Ishikawa (cell line): Measurements from ENCODE around the gene DNAH7.

Experiments
- CEBPB ChIP-seq: IDR thresholded peaks from 2 replicates; pipeline ENCODE4 v1.6.1; 2012
- CREB1 ChIP-seq: IDR thresholded peaks from 2 replicates; pipeline ENCODE4 v1.6.1; 2012; ENCODE audit warnings: low read depth
- EGR1 ChIP-seq: IDR thresholded peaks from 2 replicates; pipeline ENCODE4 v1.6.1; 2012
- EP300 ChIP-seq: IDR thresholded peaks from 2 replicates; pipeline ENCODE4 v1.6.1; 2012; ENCODE audit warnings: borderline replicate concordance
- FOXM1 ChIP-seq: IDR thresholded peaks from 2 replicates; pipeline ENCODE4 v1.6.1; 2012; ENCODE audit warnings: low read depth, borderline replicate concordance
- NFIC ChIP-seq: IDR thresholded peaks from 2 replicates; pipeline ENCODE4 v1.6.1; 2012
- RAD21 ChIP-seq: IDR thresholded peaks from 2 replicates; pipeline ENCODE4 v1.6.1; 2012; ENCODE audit warnings: low read depth
- REST ChIP-seq: IDR thresholded peaks from 2 replicates; pipeline ENCODE4 v1.6.1; 2012; ENCODE audit warnings: low read depth, mild to moderate bottlenecking
- TAF1 ChIP-seq: IDR thresholded peaks from 2 replicates; pipeline ENCODE4 v1.6.1; 2012; ENCODE audit warnings: low read depth, mild to moderate bottlenecking
- TCF12 ChIP-seq: IDR thresholded peaks from 2 replicates; pipeline ENCODE4 v1.6.1; 2012; ENCODE audit warnings: low read depth
- TEAD4 ChIP-seq: IDR thresholded peaks from 2 replicates; pipeline ENCODE4 v1.6.1; 2012
- YY1 ChIP-seq: IDR thresholded peaks from 2 replicates; pipeline ENCODE4 v1.6.1; 2012; ENCODE audit warnings: low read depth
- ZBTB7A ChIP-seq: IDR thresholded peaks from 2 replicates; pipeline ENCODE4 v1.6.1; 2012; ENCODE audit warnings: low read depth
- TF ChIP-seq, protein P1 (sequence below): IDR thresholded peaks from 2 replicates; pipeline ENCODE4 v1.6.1; 2012
- TF ChIP-seq, protein P2 (sequence below): IDR thresholded peaks from 2 replicates; pipeline ENCODE4 v1.6.1; 2012

The DNAH7 gene

DNA sequence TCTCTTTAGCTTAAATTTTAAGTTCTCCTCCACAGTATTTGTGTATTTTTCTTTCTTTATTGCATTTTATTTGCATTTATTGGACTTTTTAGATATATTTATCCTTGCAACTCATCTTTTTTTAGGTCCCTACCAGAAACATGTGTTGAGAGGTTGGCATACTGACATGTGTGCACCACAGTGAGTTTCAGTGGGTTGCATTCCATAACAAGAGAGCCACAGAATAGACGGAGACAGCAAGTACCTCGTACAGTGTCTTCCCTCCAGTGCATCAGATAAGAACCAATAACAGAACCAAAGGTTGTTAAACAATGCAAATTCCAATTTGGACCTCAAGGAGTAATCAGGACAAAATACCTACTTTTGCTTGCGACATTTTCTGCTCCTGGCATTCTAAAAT lies 111.9 kb downstream of the DNAH7 start:
- TF ChIP-seq, protein P1, sequence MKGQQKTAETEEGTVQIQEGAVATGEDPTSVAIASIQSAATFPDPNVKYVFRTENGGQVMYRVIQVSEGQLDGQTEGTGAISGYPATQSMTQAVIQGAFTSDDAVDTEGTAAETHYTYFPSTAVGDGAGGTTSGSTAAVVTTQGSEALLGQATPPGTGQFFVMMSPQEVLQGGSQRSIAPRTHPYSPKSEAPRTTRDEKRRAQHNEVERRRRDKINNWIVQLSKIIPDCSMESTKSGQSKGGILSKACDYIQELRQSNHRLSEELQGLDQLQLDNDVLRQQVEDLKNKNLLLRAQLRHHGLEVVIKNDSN: no peak
- TF ChIP-seq EGR1 (no peak), RAD21 (no peak), EP300 (no peak), TEAD4 (no peak), NFIC (no peak)
- TF ChIP-seq, protein P2, sequence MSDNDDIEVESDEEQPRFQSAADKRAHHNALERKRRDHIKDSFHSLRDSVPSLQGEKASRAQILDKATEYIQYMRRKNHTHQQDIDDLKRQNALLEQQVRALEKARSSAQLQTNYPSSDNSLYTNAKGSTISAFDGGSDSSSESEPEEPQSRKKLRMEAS: no peak

DNA sequence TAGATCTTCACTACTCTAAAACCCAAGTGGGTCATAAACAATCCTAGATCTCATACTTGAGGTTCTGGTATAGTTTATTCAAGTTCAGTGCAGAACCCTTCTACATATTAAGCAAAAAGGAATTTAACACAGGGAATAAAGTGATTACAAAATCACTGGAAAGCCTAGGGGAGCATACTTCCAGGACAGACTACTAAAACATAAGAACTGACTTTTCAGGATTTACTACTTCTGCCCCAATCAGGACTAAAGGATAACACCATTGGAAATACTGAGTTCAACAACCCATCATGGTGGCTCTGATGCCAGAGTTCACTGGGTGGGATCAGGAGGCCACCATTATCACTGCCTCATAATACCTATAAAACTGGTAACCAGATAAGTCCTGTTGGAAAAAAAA lies 123.6 kb downstream of the DNAH7 start:
- TF ChIP-seq, protein P2: no peak
- TF ChIP-seq CREB1: no peak
- no peak for TF ChIP-seq TAF1
- TF ChIP-seq, protein P1: no peak
- no peak for TF ChIP-seq ZBTB7A
- TF ChIP-seq NFIC: no peak
- no peak for TF ChIP-seq YY1
- no peak for TF ChIP-seq TEAD4
- TF ChIP-seq RAD21: no peak
- no peak for TF ChIP-seq EP300
- TF ChIP-seq CEBPB: no peak
- no peak for TF ChIP-seq FOXM1
- no peak for TF ChIP-seq TCF12

- no peak for TF ChIP-seq FOXM1
- TF ChIP-seq TEAD4: no peak
- TF ChIP-seq RAD21: no peak
- TF ChIP-seq YY1: no peak
- no peak for TF ChIP-seq CREB1
- no peak for TF ChIP-seq EP300
- TF ChIP-seq, protein P1: no peak
Measured at GRCh38 chr2:195937176-195937575, 131.5 kb downstream of the DNAH7 start.

- TF ChIP-seq NFIC: no peak
- no peak for TF ChIP-seq TCF12
- TF ChIP-seq ZBTB7A: no peak
- no peak for TF ChIP-seq EP300
- TF ChIP-seq RAD21: no peak
Measured at GRCh38 chr2:195934484-195934883, 134.2 kb downstream of the DNAH7 start.

DNA sequence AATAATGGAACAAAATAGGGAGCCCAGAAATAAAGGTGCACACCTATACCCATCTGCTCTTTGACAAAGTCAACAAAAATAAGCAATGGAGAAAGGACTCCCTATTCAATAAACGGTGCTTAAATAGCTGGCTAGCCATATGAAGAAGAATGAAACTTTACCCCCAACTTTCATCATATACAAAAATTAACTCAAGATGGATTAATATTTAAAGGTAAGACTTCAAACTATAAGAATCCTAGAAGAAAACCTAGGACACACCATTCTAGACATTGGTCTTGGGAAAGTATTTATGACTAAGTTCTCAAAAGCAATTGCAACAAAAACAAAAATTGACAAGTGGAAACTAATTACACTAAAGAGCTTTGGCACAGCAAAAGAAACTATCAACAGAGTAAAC lies 139.1 kb downstream of the DNAH7 start:
- TF ChIP-seq ZBTB7A: no peak
- TF ChIP-seq CEBPB: no peak
- TF ChIP-seq TAF1: no peak
- no peak for TF ChIP-seq TCF12
- no peak for TF ChIP-seq EGR1
- no peak for TF ChIP-seq YY1
- TF ChIP-seq RAD21: no peak
- no peak for TF ChIP-seq FOXM1
- no peak for TF ChIP-seq EP300
- TF ChIP-seq, protein P2: no peak
- TF ChIP-seq CREB1: no peak
- no peak for TF ChIP-seq REST

DNA sequence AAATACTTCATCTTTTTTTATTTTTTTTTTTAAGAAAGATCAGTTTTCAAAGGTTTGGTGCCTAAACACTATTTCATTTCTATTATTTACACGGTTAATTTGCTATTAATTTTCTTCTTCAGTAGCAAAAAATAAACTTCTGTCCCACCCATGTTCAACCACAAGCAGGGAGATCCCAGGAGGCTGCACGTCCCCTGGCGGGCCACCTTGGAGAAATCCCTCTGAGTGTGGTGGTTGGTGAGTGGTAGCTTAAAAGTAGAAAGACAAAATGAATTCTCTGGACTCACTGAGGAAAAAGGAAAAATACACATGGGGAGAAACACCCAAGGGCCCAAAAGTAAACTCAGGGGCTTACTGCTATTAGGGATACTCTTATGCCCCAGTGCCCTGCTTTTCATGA lies 143.5 kb downstream of the DNAH7 start:
- TF ChIP-seq CEBPB (no peak), YY1 (no peak), TAF1 (no peak), REST (no peak), ZBTB7A (no peak), EGR1 (no peak), RAD21 (no peak), CREB1 (no peak), TEAD4 (no peak), TCF12 (no peak), FOXM1 (no peak), EP300 (no peak), NFIC (no peak)
- TF ChIP-seq, protein P1: no peak
- TF ChIP-seq, protein P2: no peak
